CD4-positive, alpha-beta T cell treated with Interleukin-1 beta for 1 hour (primary cell): ENCODE results near the gene BAIAP3.
"Not testable (repeated sequence)": the region's sequence is repeated elsewhere in the genome, so short reads cannot be mapped to it uniquely, and the experiment has no call there.

Experiments
- DNase-seq, 2 donors: peaks; one replicate each; pipeline ENCODE4 v3.0.0-alpha.2; 2020 to 2022

Gene BAIAP3

GRCh38 chr16:1333149-1333812 lies at the start of gene BAIAP3:
Gene BAIAP3, plus strand, starts transcription at chr16:1333645. Its CDS starts 4,905 bp downstream, at chr16:1338550.
- DNase-seq = peak; percentile 54 to 59

- no peak for DNase-seq
Measured at GRCh38 chr16:1283996-1284616, 49.3 kb upstream of the BAIAP3 start.

- DNase-seq = no peak
Measured at GRCh38 chr16:1285669-1286512, 47.6 kb upstream of the BAIAP3 start.

- DNase-seq = no peak
Measured at GRCh38 chr16:1286513-1287094, 46.8 kb upstream of the BAIAP3 start.

- DNase-seq = no peak
Measured at GRCh38 chr16:1287982-1288670, 45.3 kb upstream of the BAIAP3 start.

GRCh38 chr16:1288813-1289476 lies 44.5 kb upstream of the BAIAP3 start:
- peak in 1 of 2 donors; percentile 11 for DNase-seq

- no peak for DNase-seq
Measured at GRCh38 chr16:1289477-1289866, 44.0 kb upstream of the BAIAP3 start.

GRCh38 chr16:1290063-1290501 lies 43.4 kb upstream of the BAIAP3 start:
- DNase-seq = no peak

- no peak for DNase-seq
Measured at GRCh38 chr16:1290860-1291575, 42.4 kb upstream of the BAIAP3 start.

GRCh38 chr16:1291576-1291974 lies 41.9 kb upstream of the BAIAP3 start:
- no peak for DNase-seq

- DNase-seq = not testable (repeated sequence)
Measured at GRCh38 chr16:1292208-1292607, 41.2 kb upstream of the BAIAP3 start.

GRCh38 chr16:1292808-1293207 lies 40.6 kb upstream of the BAIAP3 start:
- not testable (repeated sequence) for DNase-seq

GRCh38 chr16:1293921-1294656 lies 39.4 kb upstream of the BAIAP3 start:
- DNase-seq = no peak

GRCh38 chr16:1295465-1295864 lies 38.0 kb upstream of the BAIAP3 start:
- no peak for DNase-seq

- not testable (repeated sequence) for DNase-seq
Measured at GRCh38 chr16:1296688-1297017, 36.8 kb upstream of the BAIAP3 start.

GRCh38 chr16:1297018-1297696 lies 36.3 kb upstream of the BAIAP3 start:
- no peak for DNase-seq

- no peak for DNase-seq
Measured at GRCh38 chr16:1298406-1298805, 35.0 kb upstream of the BAIAP3 start.

- DNase-seq = no peak
Measured at GRCh38 chr16:1299012-1299867, 34.2 kb upstream of the BAIAP3 start.

- no peak for DNase-seq
Measured at GRCh38 chr16:1299868-1300203, 33.6 kb upstream of the BAIAP3 start.
